HUES6 (cell line): ENCODE data around the gene ZNF766.
"Not testable (repeated sequence)": the region's sequence is repeated elsewhere in the genome, so short reads cannot be mapped to it uniquely, and the experiment has no call there.

Source experiments
- H3K27ac ChIP-seq: 2 replicates; pipeline ENCODE4 v1.7.0; 2013; ENCODE audit warnings: low read depth, mild to moderate bottlenecking, low read length, inconsistent platforms
- H3K27me3 ChIP-seq: 2 replicates; pipeline ENCODE4 v1.6.1; 2013; ENCODE audit warnings: low read length; ENCODE audit not compliant: control insufficient read depth, insufficient read depth
- H3K36me3 ChIP-seq: 2 replicates; pipeline ENCODE4 v1.6.1; 2013; ENCODE audit warnings: low read length; ENCODE audit not compliant: control insufficient read depth, insufficient read depth
- H3K4me1 ChIP-seq: 2 replicates; pipeline ENCODE4 v1.6.1; 2013; ENCODE audit warnings: low read length; ENCODE audit not compliant: control insufficient read depth, insufficient read depth
- H3K4me3 ChIP-seq: 2 replicates; pipeline ENCODE4 v1.5.1; 2013; ENCODE audit warnings: low read depth, low read length
- H3K9ac ChIP-seq: one replicate; pipeline ENCODE4 v1.6.1; 2013; ENCODE audit warnings: mild to moderate bottlenecking, low read length
- H3K9me3 ChIP-seq: 2 replicates; pipeline ENCODE4 v1.6.1; 2013; ENCODE audit warnings: low read depth, low read length; ENCODE audit not compliant: control insufficient read depth, insufficient read depth

ZNF766 gene

DNA sequence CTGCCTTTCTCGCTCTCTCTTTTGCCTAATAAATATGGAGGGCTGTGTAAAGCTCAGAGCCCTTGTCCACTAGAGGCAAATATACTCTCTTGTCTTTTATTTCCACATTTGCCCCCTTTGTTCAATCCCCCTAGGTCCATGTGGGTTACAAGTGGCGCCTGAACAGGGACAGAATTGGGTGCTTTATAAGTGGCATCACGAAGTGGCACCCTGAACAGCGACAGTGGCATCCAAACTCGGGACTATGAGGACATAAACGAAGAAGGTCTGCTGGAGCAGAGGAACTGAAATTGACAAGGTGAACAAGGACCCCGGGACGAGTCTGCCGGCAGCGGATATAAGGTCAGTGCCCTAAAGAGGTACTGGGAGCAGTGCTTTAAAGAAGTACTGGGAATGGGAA lies 62.4 kb downstream of the ZNF766 start:
- H3K36me3 ChIP-seq, result no peaks in the 10 kb centered on the region; the same call in 1 of the 2 replicates
- no peak overlapping the region for H3K9ac ChIP-seq
- H3K4me3 ChIP-seq, result no peak overlapping the region
- no peaks in the 10 kb centered on the region for H3K27me3 ChIP-seq
- no peak overlapping the region for H3K27ac ChIP-seq
- H3K9me3 ChIP-seq, result peaks cover 62% of the 10 kb centered on the region
- no peaks in the 10 kb centered on the region; the same call in 1 of the 2 replicates for H3K4me1 ChIP-seq

DNA sequence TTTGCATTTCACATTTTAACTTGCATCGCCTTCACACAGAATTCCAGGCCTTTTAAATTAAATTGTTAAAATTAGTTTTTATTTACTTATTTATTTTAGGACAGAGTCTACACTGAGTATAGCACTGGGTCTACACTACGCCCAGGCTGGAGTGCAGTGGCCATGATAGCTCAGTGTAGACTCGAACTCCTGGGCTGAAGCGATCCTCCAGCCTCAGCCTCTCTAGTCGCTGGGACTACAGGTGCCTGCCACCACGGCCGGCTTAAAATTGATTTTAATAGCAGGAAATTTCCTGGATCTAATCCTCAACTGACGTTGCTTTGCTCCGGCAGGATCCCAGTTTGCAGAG lies 66.4 kb downstream of the ZNF766 start:
- H3K27me3 ChIP-seq, result no peaks in the 10 kb centered on the region
- peak overlapping the region; percentile 97 for H3K4me3 ChIP-seq
- no peak overlapping the region for H3K9ac ChIP-seq
- no peaks in the 10 kb centered on the region; the same call in 1 of the 2 replicates for H3K36me3 ChIP-seq
- no peak overlapping the region; the same call in 1 of the 2 replicates for H3K27ac ChIP-seq
- peaks cover 40% of the 10 kb centered on the region for H3K9me3 ChIP-seq
- H3K4me1 ChIP-seq, result no peaks in the 10 kb centered on the region; the same call in 1 of the 2 replicates

DNA sequence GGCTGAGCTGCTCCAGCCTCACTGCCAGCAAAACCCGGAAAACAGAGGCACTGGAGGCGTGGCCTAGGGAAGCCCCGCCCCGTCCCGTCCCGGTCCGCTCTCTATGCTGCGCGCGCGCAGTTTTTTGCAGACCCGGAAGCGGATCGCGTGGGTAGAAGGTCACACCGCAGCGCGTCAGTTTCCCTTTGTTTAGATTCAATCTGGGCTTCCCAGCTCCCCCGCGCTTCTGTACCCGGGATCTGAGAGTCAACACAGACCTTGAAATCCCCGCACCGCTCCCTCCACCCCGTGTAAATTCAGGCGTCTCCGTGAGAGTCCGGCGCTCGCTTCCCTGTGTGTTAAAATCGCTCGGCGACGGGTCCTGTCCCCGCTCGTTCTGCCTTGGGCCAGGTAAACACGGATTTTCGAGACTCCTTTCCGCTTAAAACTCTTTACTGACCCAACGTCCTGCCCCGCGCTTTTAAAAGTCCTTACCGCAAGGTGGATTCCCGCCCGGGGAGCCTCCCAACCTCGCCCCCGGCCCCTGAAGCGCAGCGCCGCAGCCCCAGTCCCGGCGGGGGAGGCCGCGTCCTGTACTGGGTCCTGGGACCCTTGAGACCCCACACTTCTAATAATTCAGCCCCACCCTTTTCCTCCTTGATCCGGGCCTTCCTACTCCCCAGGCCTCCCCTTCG lies 66.9 kb downstream of the ZNF766 start, which contains the start of gene ZNF610:
ZNF610 (plus strand) TSS at position 127 of the 674 bp plus-strand sequence. CDS start 12,930 bp downstream, outside the sequence.
- Histone ChIP-seq H3K36me3 (no peaks in the 10 kb centered on the region; the same call in 1 of the 2 replicates), H3K4me1 (no peaks in the 10 kb centered on the region; the same call in 1 of the 2 replicates), H3K27ac (peak within 1 kb of the TSS; percentile 86), H3K27me3 (no peaks in the 10 kb centered on the region), H3K9me3 (peaks cover 34% of the 10 kb centered on the region), H3K9ac (peak within 1 kb of the TSS; percentile 93), H3K4me3 (peak within 1 kb of the TSS; percentile 97)

DNA sequence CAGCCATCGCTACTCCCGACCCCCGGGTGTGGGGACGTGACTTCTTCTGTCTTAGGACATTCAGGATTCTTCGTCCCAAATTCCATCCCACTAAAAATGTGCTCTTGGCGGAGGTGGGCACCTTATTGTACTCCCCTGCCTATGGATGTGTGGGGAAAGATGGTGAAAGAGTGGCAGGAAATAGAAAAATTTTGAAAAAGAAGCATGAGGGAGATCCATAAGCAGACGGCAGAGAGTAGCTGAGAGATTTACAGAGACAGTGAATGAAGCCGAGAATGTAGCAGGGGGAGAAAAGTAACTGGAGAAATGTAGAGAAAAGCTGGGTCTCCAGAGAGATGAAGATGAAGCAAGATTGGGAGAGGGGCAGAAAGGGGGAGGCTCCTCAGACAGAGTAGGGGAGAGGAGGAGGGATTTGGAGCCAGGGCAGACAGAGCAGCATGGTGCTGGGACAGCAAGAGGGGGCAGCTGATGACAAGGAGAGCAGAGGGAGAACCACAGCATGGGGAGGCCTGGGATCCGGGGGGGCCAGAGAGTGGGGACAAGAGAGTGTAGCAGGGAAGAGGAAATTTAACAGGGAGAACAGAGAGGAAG lies 67.5 kb downstream of the ZNF766 start:
- Histone ChIP-seq H3K9ac (peak overlapping the region; percentile 93), H3K27ac (peak overlapping the region; percentile 86; the same call in 1 of the 2 replicates)

DNA sequence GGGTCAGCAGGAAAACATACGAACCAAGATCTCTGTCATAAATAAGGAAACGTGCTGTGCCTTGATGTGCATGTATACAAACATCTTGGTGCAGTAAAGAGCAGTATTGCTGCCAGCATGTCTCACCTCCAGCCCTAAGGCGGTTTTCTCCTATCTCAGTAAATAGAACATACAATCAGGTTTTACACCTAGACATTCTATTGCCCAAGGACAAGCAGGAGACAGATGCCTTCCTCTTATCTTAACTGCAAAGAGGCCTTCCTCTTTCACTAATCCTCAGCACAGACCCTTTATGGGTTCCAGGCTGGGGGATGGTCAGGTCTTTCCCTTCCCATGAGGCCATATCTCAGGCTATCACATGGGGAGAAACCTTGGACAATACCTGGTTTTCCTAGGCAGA lies 69.6 kb downstream of the ZNF766 start:
- not testable (repeated sequence) for H3K9ac ChIP-seq, H3K27me3 ChIP-seq, H3K36me3 ChIP-seq

More for the DNA sequence above, 67.5 kb downstream of the ZNF766 start:
- no peaks in the 10 kb centered on the region; the same call in 1 of the 2 replicates for H3K36me3 ChIP-seq
- peaks cover 28% of the 10 kb centered on the region for H3K9me3 ChIP-seq
- H3K27me3 ChIP-seq, result no peaks in the 10 kb centered on the region
- H3K4me1 ChIP-seq, result no peaks in the 10 kb centered on the region; the same call in 1 of the 2 replicates
- H3K4me3 ChIP-seq, result peak overlapping the region; percentile 97

DNA sequence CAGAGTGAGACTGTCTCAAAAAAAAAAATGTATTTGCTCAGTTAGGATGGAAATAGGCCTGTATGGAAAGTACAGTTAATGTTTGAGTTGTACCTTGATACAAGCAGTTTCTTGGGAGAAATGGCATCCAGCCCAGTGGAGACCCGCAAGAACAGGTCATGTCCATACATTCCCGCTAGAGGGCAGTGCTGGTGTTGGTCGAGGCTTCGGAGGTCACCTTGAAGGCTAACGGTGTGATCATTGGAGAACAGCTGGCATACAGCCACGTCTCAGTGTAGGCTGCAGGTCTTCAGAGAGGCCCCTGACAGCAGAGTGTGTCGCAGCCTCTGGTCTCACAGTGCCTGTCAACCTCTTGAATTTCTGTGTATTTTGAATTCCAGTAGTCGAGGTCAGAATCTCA lies 74.2 kb downstream of the ZNF766 start:
- Histone ChIP-seq H3K9ac (no peak overlapping the region), H3K27me3 (no peaks in the 10 kb centered on the region), H3K4me3 (no peak overlapping the region), H3K27ac (no peak overlapping the region), H3K4me1 (no peaks in the 10 kb centered on the region), H3K9me3 (no peaks in the 10 kb centered on the region; the same call in none of the 2 replicates), H3K36me3 (peaks cover 8% of the 10 kb centered on the region)

More for the DNA sequence above, 69.6 kb downstream of the ZNF766 start:
- not testable (repeated sequence) for H3K9me3 ChIP-seq, H3K4me3 ChIP-seq, H3K4me1 ChIP-seq, H3K27ac ChIP-seq

DNA sequence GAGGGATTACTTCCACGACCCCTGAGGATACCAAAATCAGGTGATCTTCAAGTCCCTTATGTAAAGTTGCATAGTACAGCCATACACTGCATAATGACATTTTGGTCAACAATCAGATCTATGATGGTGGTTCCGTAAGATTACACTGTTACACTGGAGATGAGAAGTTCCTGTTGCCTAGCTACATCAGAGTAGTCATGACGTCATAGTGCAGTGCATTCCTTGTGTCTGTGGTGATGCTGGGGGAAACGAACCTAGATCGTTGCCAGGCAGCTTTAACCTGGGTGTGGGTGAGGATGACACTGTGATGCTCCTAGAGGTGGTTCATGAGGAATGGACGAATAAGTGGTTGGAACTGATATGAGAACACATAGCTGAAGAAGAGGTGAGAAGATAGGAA lies 75.8 kb downstream of the ZNF766 start:
- peaks cover 19% of the 10 kb centered on the region for H3K36me3 ChIP-seq
- H3K27me3 ChIP-seq, result no peaks in the 10 kb centered on the region
- no peak overlapping the region for H3K9ac ChIP-seq
- no peak overlapping the region for H3K4me3 ChIP-seq
- no peaks in the 10 kb centered on the region; the same call in none of the 2 replicates for H3K9me3 ChIP-seq
- no peaks in the 10 kb centered on the region for H3K4me1 ChIP-seq
- no peak overlapping the region for H3K27ac ChIP-seq
